Osteoblast (primary cell): Measurements from ENCODE around the gene NTRK2. TPM values are rescaled to one million over a fixed set of nuclear protein-coding genes. Genes with fewer than 3 reads are reported as not detected.

Experiments
- DNase-seq: peaks from one replicate; pipeline ENCODE4 v3.0.0; 2011; ENCODE audit warnings: low spot score, mixed read lengths; ENCODE audit not compliant: insufficient read length; ENCODE audit errors: missing footprints
- H2AFZ ChIP-seq: 2 replicates; pipeline ENCODE4 v1.6.0; 2011; ENCODE audit warnings: mild to moderate bottlenecking, low read length
- H3K27ac ChIP-seq: 2 replicates; pipeline ENCODE4 v1.5.1; 2011; ENCODE audit warnings: mild to moderate bottlenecking, low read depth, low read length, moderate library complexity
- H3K27me3 ChIP-seq: 2 replicates; pipeline ENCODE4 v1.6.0; 2012; ENCODE audit warnings: mild to moderate bottlenecking, control low read depth, inconsistent platforms, low read length, moderate library complexity; ENCODE audit not compliant: insufficient read depth
- H3K36me3 ChIP-seq: 2 replicates; pipeline ENCODE4 v1.5.1; 2011; ENCODE audit warnings: mild to moderate bottlenecking, low read length, control low read depth, moderate library complexity; ENCODE audit not compliant: insufficient read depth
- H3K4me1 ChIP-seq: 2 replicates; pipeline ENCODE4 v1.5.1; 2011; ENCODE audit warnings: mild to moderate bottlenecking, low read length, control low read depth, moderate library complexity; ENCODE audit not compliant: insufficient read depth
- H3K4me2 ChIP-seq: 2 replicates; pipeline ENCODE4 v1.6.0; 2011; ENCODE audit warnings: mild to moderate bottlenecking, low read length; ENCODE audit not compliant: insufficient read depth
- H3K4me3 ChIP-seq: fragments of 200-600 bp; sonication (generic); 3 replicates; pipeline ENCODE4 v1.5.1; 2012; ENCODE audit warnings: mild to moderate bottlenecking, low read length, inconsistent platforms; ENCODE audit not compliant: insufficient read depth
- H3K79me2 ChIP-seq: 2 replicates; pipeline ENCODE4 v1.6.0; 2012; ENCODE audit warnings: mild to moderate bottlenecking, low read length, control low read depth, inconsistent platforms; ENCODE audit not compliant: insufficient read depth
- H3K9me3 ChIP-seq: 2 replicates; pipeline ENCODE4 v1.5.1; 2011; ENCODE audit warnings: low read depth, low read length, control low read depth
- H4K20me1 ChIP-seq: 2 replicates; pipeline ENCODE4 v1.6.0; 2012; ENCODE audit warnings: mild to moderate bottlenecking, low read length, control low read depth; ENCODE audit not compliant: insufficient read depth
- CTCF ChIP-seq: IDR thresholded peaks from 2 replicates; pipeline ENCODE4 v1.5.1; 2011; ENCODE audit warnings: mild to moderate bottlenecking, low read depth, low read length, moderate library complexity; ENCODE audit errors: extremely low read depth
- total RNA-seq: library from RNA; depleted of rRNA; stranded (reverse); fragments of >200 nt; gene quantifications from 2 replicates; pipeline ENCODE4 v1.2.3, GENCODE V29; 2012

NTRK2 gene
- total RNA-seq, 1 donor = 3.3 TPM

GRCh38 chr9:84829997-84830696, 160.6 kb downstream of the NTRK2 start:
- no peaks in the 10 kb centered on the region for H4K20me1 ChIP-seq
- H3K79me2 ChIP-seq = no peaks in the 10 kb centered on the region
- H3K4me2 ChIP-seq = no peak overlapping the region
- H3K4me3 ChIP-seq = no peak overlapping the region
- H3K4me1 ChIP-seq = no peaks in the 10 kb centered on the region
- no peaks in the 10 kb centered on the region for H3K27me3 ChIP-seq
- H3K27ac ChIP-seq = no peak overlapping the region
- no peaks in the 10 kb centered on the region for H3K9me3 ChIP-seq
- no peaks in the 10 kb centered on the region for H3K36me3 ChIP-seq
- no peak for DNase-seq
- no peak for TF ChIP-seq CTCF
- H2AFZ ChIP-seq = no peak overlapping the region

- no peak for TF ChIP-seq CTCF
- H2AFZ ChIP-seq = no peak overlapping the region
- no peak overlapping the region for H3K4me2 ChIP-seq
- peak; percentile 66 for DNase-seq
- no peaks in the 10 kb centered on the region for H4K20me1 ChIP-seq
- no peaks in the 10 kb centered on the region for H3K9me3 ChIP-seq
- H3K36me3 ChIP-seq = no peaks in the 10 kb centered on the region
- no peaks in the 10 kb centered on the region for H3K4me1 ChIP-seq
- no peaks in the 10 kb centered on the region for H3K79me2 ChIP-seq
- no peak overlapping the region for H3K27ac ChIP-seq
- no peaks in the 10 kb centered on the region for H3K27me3 ChIP-seq
- no peak overlapping the region for H3K4me3 ChIP-seq
Measured at GRCh38 chr9:84831377-84831776, 161.8 kb downstream of the NTRK2 start.

GRCh38 chr9:84832453-84832852, 162.9 kb downstream of the NTRK2 start:
- Histone ChIP-seq H3K27me3 (no peaks in the 10 kb centered on the region), H3K4me2 (no peak overlapping the region), H3K79me2 (no peaks in the 10 kb centered on the region), H3K9me3 (no peaks in the 10 kb centered on the region), H3K4me1 (no peaks in the 10 kb centered on the region), H4K20me1 (no peaks in the 10 kb centered on the region), H3K4me3 (no peak overlapping the region), H3K36me3 (no peaks in the 10 kb centered on the region), H2AFZ (no peak overlapping the region), H3K27ac (no peak overlapping the region)
- DNase-seq = no peak
- TF ChIP-seq CTCF = no peak

- Histone ChIP-seq H3K27ac (no peak overlapping the region), H3K4me3 (no peak overlapping the region), H4K20me1 (no peaks in the 10 kb centered on the region), H3K4me2 (no peak overlapping the region), H3K36me3 (no peaks in the 10 kb centered on the region), H3K27me3 (no peaks in the 10 kb centered on the region), H2AFZ (no peak overlapping the region), H3K79me2 (no peaks in the 10 kb centered on the region), H3K4me1 (no peaks in the 10 kb centered on the region), H3K9me3 (no peaks in the 10 kb centered on the region)
- TF ChIP-seq CTCF = no peak
- no peak for DNase-seq
Measured at GRCh38 chr9:84834426-84834825, 164.9 kb downstream of the NTRK2 start.
